NCI-H748 treated with DMSO at 0.1 percent for 48 hours (cell line): ENCODE results near the gene CDK7.
"Not testable (repeated sequence)": the region's sequence is repeated elsewhere in the genome, so short reads cannot be mapped to it uniquely, and the experiment has no call there.

ENCODE experiments used
- DNase-seq: peaks from one replicate; lab custom pipeline; 2025; lab: John Stamatoyannopoulos, UW

The CDK7 gene

GRCh38 chr5:69234457-69235268 is at the start of gene CDK7:
Gene CDK7, plus strand, starts transcription at chr5:69234886. Its CDS starts 90 bp downstream, at chr5:69234976.
- DNase-seq = peak; percentile 83

- no peak for DNase-seq
Observed at GRCh38 chr5:69187342-69187741, 47.3 kb upstream of the CDK7 start.

DNA sequence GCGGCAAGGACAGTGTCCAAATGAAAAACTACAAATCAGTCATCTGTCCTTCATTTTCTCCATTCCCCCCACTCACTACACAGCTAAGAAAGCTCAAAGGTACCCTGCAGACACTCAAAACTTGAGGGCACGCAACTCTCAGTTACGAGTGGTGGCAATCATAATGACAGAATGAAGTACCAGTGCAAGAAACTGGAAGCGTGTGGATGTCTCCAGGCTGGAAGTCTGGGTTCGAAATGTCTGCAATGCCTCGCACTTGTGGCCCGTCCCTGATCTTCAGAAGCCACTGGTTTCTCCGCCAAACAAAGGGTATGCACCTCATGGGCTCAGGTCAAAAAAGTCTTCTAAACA is 45.9 kb upstream of the CDK7 start:
- DNase-seq = no peak

GRCh38 chr5:69189162-69190086 is 45.3 kb upstream of the CDK7 start, which contains the start of gene CENPH:
Gene CENPH, plus strand, starts transcription at chr5:69189583. Its CDS starts 52 bp downstream, at chr5:69189635.
- peak; percentile 93 for DNase-seq

GRCh38 chr5:69202497-69202896 is 32.2 kb upstream of the CDK7 start:
- DNase-seq = no peak

GRCh38 chr5:69206528-69207190 is 28.0 kb upstream of the CDK7 start:
- DNase-seq = no peak

DNA sequence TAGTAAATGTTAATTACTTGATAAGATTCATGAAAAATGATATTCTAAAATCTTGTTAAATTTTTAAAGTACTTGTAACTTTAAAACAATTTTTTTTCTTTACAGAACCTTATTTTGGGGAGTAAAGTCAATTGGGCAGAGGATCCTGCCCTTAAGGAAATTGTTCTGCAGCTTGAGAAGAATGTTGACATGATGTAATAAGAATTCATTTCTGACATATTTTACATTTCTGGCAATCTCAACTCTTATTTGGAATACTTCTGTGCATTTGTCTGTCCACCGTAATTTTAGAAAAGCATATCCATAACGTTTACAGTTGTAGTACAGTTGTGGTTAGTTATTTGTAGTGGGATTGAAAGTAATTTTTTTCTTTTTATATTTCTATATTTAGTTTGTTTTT is 25.1 kb upstream of the CDK7 start:
- DNase-seq = no peak

DNA sequence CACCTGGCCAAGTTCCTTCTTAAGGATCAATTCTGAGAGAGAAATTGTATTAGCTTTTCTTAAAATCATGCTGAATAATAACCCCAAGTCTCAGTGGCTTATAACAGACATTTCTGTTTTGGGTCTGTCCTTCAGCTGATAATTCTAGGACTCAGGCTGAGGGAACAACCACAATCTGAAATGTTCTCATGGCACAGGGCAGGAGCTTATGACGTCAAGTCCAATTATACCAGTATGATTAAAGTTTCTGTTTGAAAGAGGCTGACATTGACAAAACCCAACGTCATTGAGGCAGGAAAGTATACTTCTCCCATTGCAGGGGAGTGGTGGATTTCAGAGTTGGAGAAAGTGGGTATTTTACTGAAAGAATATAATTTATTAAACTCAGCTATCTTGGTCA is 23.5 kb upstream of the CDK7 start:
- DNase-seq = no peak

GRCh38 chr5:69212022-69212421 is 22.7 kb upstream of the CDK7 start:
- DNase-seq = no peak

GRCh38 chr5:69213513-69214215 is 21.0 kb upstream of the CDK7 start:
- no peak for DNase-seq

- DNase-seq = no peak
Observed at GRCh38 chr5:69217151-69217511, 17.6 kb upstream of the CDK7 start.

DNA sequence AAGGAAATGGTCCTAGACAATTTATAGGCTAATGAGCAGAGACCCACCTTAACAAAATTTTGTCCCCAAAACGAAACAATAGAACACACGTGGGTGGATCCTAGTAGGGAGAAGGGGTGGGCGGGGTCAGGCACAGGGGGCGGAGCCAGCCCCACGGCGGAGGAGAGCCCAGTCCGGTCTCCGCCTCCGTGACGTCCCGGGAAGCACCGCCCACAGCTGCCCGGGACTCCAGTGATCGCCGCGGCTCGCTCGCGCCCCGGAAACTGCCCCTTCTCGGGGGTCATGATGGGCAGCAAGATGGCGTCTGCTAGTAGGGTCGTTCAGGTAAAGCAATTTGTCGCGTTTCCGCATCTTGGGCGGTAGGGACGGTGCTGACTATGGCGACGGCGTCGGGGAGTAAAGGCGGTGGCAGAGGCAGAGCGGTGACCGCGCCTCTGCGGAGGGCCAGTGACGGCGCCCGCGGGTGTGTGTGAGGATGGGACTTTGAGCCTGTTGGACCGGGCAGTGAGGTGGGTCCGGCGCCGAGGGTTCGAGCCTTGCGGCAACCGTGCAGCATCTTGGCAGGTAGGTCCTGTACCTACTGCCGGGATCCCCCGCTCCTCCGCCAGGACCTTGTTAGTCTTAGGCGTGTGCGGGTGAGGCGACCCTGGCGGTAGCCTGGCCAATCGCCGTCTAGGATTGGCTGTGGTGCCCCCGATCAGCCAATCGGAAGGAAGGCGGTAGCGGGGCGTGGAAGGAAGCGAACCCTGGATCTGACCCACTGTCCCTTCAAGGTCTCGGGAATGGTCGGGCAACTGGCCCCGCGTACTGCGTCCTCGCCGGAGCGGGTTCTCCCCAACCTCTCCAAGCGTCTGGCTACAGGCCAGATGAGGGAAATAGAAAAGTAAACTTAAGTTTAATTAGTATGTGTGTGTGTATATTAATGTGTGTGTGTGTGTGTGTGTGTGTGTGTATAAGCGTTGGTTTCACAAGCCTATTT is 16.8 kb upstream of the CDK7 start:
- DNase-seq = peak; percentile 86

- DNase-seq = no peak
Observed at GRCh38 chr5:69219939-69220338, 14.7 kb upstream of the CDK7 start.

- not testable (repeated sequence) for DNase-seq
Observed at GRCh38 chr5:69220371-69220770, 14.3 kb upstream of the CDK7 start.

- not testable (repeated sequence) for DNase-seq
Observed at GRCh38 chr5:69220833-69221232, 13.9 kb upstream of the CDK7 start.

GRCh38 chr5:69224520-69224919 is 10.2 kb upstream of the CDK7 start:
- DNase-seq = no peak

- no peak for DNase-seq
Observed at GRCh38 chr5:69225860-69226259, 8.8 kb upstream of the CDK7 start.

DNA sequence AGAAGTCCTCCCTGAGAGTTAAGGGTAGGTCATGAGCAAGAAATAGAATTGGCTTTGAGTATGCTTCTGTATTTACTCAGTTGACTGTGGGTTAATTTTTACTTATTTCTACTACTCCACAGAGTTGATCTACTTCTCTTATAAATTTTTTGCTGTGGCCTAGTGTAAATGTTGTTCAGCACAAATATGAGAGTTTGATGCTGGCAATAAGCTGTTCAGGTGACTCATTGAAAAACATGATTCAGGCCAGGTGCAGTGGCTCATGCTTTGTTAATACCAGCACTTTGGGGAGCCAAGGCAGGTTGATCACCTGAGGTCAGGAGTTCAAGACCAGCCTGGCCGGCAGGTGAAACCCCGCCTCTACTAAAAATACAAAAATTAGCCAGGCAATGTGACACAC is 4.5 kb upstream of the CDK7 start:
- no peak for DNase-seq

GRCh38 chr5:69231281-69231680 is 3.4 kb upstream of the CDK7 start:
- DNase-seq = no peak

DNA sequence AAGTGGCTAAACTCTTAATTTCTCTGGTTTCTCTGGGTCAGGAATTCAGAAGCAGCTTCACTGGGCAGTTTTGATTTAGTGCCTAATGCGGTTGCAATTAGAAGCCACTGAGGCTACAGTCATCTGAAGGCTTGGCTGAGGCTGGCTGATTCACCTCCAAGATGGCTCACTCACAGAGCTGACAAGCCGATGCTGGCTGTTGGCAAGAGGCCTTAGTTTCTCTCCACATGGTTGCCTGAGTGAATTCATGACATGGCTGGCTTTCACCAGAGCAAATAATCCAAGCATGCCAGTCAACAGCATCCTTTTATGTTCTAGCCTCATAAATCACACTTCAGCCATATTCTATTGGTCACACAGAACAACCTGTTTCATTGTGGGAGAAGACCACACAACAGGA is 2.8 kb upstream of the CDK7 start:
- no peak for DNase-seq

GRCh38 chr5:69236733-69237132 is 2.0 kb downstream of the CDK7 start:
- not testable (repeated sequence) for DNase-seq
